Neutrophil (primary cell): Measurements from ENCODE around the gene ST7L.

Experiments
- H3K27ac ChIP-seq: fragments of 200-600 bp; sonication (generic); 2 replicates; pipeline ENCODE4 v1.5.1; 2016; ENCODE audit warnings: mild to moderate bottlenecking, moderate library complexity
- H3K27me3 ChIP-seq: fragments of 200-600 bp; sonication (generic); 2 replicates; pipeline ENCODE4 v1.6.0; 2016; ENCODE audit warnings: mild to moderate bottlenecking
- H3K36me3 ChIP-seq: fragments of 200-600 bp; sonication (generic); 2 replicates; pipeline ENCODE4 v1.5.1; 2017
- H3K4me1 ChIP-seq, 2 experiments: fragments of 200-600 bp in 1 of 2; sonication (generic) in 1 of 2; 1 replicate in 1 of 2; 2 replicates in 1 of 2; pipeline versions ENCODE4 v1.5.1 to v1.6.1; 2013 to 2016; ENCODE audit warnings: low read depth in 1 of 2, low read length in 1 of 2, mild to moderate bottlenecking in 1 of 2, moderate library complexity in 1 of 2; ENCODE audit not compliant: control insufficient read depth in 1 of 2, insufficient read depth in 1 of 2
- H3K4me3 ChIP-seq, 2 experiments: fragments of 200-600 bp in 1 of 2; sonication (generic) in 1 of 2; 1 replicate in 1 of 2; 2 replicates in 1 of 2; pipeline ENCODE4 v1.5.1; 2013 to 2016; ENCODE audit warnings: low read depth in 1 of 2, low read length in 1 of 2, mild to moderate bottlenecking in 1 of 2, moderate library complexity in 1 of 2
- H3K9me3 ChIP-seq: fragments of 200-600 bp; sonication (generic); 2 replicates; pipeline ENCODE4 v1.5.1; 2016
- TF ChIP-seq, protein P1 (sequence below): fragments of 200-600 bp; sonication (generic); IDR thresholded peaks from 2 replicates; pipeline ENCODE4 v1.5.1; 2016; ENCODE audit warnings: antibody characterized with exemption

Gene ST7L

DNA sequence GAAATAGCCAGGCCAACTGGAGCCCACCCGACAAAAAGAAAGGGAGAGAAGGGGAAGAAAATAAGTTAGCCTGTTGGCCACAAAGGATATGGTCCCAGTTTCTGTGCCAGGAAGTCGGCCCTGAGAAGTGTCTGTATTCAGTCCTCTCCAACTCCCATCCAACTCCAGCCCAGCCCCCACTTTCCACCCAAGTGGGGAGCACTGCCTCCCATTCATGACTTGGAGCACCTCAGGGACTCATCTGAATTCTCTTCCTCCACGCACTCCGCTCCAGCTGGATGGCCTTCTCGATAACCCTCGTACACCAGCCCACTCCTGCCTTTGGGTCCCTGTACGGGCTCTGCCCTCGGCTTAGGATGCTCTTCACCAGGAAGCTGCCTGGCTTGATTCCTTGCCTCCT is 112.2 kb downstream of the ST7L start:
- H3K4me3 ChIP-seq, result no peak overlapping the region
- no peaks in the 10 kb centered on the region for H3K36me3 ChIP-seq
- peaks cover 100% of the 10 kb centered on the region for H3K27me3 ChIP-seq
- TF ChIP-seq, protein P1, sequence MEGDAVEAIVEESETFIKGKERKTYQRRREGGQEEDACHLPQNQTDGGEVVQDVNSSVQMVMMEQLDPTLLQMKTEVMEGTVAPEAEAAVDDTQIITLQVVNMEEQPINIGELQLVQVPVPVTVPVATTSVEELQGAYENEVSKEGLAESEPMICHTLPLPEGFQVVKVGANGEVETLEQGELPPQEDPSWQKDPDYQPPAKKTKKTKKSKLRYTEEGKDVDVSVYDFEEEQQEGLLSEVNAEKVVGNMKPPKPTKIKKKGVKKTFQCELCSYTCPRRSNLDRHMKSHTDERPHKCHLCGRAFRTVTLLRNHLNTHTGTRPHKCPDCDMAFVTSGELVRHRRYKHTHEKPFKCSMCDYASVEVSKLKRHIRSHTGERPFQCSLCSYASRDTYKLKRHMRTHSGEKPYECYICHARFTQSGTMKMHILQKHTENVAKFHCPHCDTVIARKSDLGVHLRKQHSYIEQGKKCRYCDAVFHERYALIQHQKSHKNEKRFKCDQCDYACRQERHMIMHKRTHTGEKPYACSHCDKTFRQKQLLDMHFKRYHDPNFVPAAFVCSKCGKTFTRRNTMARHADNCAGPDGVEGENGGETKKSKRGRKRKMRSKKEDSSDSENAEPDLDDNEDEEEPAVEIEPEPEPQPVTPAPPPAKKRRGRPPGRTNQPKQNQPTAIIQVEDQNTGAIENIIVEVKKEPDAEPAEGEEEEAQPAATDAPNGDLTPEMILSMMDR, result no peak
- H3K27ac ChIP-seq, result no peak overlapping the region
- H3K4me1 ChIP-seq, result peaks cover 12 to 22% of the 10 kb centered on the region in 2 experiments
- no peaks in the 10 kb centered on the region for H3K9me3 ChIP-seq

DNA sequence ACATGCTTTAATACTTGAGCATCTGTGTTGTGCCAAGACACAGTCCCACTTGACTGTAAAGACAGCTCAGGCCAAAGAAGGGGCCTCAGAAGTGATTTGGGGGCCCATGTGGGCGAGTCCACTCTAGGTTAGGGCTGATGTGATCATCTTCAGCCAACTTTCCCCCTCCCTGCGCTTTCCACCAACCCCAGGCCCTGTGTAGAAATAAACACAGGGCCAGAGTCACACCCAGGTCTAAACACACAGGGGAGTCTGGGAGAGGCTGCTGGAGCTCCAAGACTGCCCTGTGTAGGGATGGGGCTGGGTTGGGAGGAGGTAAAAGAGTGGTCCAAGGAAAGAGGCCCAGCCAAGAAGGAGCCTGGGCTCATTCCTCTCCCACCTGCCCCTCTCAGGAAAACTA is 112.6 kb downstream of the ST7L start:
- no peak overlapping the region for H3K27ac ChIP-seq
- H3K27me3 ChIP-seq, result peaks cover 100% of the 10 kb centered on the region
- H3K9me3 ChIP-seq, result no peaks in the 10 kb centered on the region
- H3K4me1 ChIP-seq, result peaks cover 12 to 22% of the 10 kb centered on the region in 2 experiments
- TF ChIP-seq, protein P1, result no peak
- H3K36me3 ChIP-seq, result no peaks in the 10 kb centered on the region
- H3K4me3 ChIP-seq, result no peak overlapping the region

DNA sequence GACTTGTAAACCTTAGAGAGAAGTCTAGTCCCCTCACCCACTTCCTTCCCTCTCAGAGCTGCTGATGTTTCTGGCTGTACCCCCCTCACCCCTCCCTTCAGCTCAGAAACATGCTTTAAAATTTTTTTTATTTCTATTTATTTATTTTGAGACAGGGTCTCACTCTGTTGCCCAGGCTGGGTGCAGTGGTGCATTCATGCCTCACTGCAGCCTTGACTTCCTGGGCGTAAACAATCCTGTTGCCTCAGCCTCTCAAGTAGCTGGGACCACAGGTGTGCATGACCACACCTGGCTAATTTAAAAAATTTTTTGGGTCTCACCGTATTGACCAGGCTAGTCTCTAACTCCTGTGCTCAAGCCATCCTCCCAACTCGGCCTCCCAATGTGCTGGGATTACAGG is 113.1 kb downstream of the ST7L start:
- H3K4me3 ChIP-seq, result no peak overlapping the region
- H3K36me3 ChIP-seq, result no peaks in the 10 kb centered on the region
- peaks cover 100% of the 10 kb centered on the region for H3K27me3 ChIP-seq
- no peaks in the 10 kb centered on the region for H3K9me3 ChIP-seq
- no peak overlapping the region for H3K27ac ChIP-seq
- peaks cover 12 to 22% of the 10 kb centered on the region in 2 experiments for H3K4me1 ChIP-seq
- TF ChIP-seq, protein P1, result no peak

DNA sequence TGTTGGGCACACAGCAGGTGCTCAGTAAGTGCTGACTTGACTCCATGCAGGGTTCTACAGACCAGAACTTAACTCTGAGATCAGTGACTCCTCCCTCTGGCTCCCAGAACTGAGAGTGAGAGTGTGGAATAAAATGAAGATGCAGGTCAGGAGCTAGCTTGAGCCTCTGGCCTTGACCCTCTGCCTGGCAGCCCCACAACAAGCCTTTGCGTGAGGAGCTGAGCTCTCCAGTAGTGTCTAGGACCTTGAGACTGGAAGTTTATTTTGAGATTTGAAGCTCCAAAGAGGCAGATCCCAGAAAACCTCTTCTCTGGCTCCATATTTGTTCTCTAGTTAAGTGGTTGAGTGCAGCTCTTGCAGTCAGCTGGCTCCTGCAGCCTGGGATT is 113.5 kb downstream of the ST7L start:
- H3K27me3 ChIP-seq, result peaks cover 100% of the 10 kb centered on the region

DNA sequence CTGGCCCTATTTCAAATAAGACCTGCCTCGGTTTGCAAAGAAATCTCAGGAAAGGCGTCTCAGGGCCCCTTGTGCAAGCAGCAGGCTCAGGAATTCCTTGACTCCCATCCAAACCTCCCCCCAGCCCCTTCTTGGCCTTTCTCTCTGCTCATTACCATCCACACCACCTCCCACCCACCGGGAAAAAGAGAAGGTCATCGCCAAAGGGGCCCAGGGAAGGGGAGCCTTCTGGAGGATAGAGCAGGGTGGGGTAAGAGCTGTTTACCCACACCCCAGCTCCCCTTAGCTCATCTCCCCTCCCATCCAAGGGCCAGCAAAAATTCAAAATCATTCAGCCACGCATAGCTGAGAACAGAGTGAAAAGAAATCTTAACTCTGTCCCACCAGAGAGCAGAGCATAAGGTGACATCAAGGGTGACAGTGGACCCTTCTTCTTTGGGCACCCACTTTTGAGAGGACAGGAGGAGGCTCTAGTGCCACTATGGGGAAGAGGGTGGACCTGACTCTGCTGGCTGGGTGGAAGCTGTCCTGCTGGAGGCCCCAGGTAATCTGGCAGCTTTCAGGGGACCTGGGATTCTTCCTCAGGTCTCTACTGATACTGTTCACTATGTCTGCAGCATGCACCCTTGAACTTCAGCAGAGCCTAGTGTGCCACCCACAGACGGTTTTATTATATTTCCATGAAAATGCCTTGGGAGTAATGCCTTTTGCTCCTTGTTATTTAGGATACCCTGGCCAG is 114.1 kb downstream of the ST7L start:
- Histone ChIP-seq H3K4me1 (peaks cover 12 to 22% of the 10 kb centered on the region in 2 experiments), H3K27me3 (peaks cover 100% of the 10 kb centered on the region), H3K9me3 (no peaks in the 10 kb centered on the region), H3K4me3 (no peak overlapping the region), H3K27ac (no peak overlapping the region), H3K36me3 (no peaks in the 10 kb centered on the region)
- TF ChIP-seq, protein P1, result no peak

More for the DNA sequence above, 113.5 kb downstream of the ST7L start:
- no peaks in the 10 kb centered on the region for H3K36me3 ChIP-seq
- no peak overlapping the region for H3K4me3 ChIP-seq
- TF ChIP-seq, protein P1, result no peak
- no peak overlapping the region for H3K27ac ChIP-seq
- no peaks in the 10 kb centered on the region for H3K9me3 ChIP-seq
- peaks cover 12 to 22% of the 10 kb centered on the region in 2 experiments for H3K4me1 ChIP-seq
